HG03354 (cell line): ENCODE data around the gene SGSH.

Experiments
- ATAC-seq: cut with Tn5 transposase; IDR thresholded peaks from one replicate; pipeline ENCODE4 v1.9.1; 2021; ENCODE audit warnings: mild to moderate bottlenecking; ENCODE audit not compliant: unreplicated experiment, poor library complexity, severe bottlenecking

Gene SGSH

GRCh38 chr17:80191865-80192661 is 28.1 kb downstream of the SGSH start:
- no peak for ATAC-seq

- ATAC-seq = no peak
Measured at GRCh38 chr17:80191192-80191591, 28.9 kb downstream of the SGSH start.

DNA sequence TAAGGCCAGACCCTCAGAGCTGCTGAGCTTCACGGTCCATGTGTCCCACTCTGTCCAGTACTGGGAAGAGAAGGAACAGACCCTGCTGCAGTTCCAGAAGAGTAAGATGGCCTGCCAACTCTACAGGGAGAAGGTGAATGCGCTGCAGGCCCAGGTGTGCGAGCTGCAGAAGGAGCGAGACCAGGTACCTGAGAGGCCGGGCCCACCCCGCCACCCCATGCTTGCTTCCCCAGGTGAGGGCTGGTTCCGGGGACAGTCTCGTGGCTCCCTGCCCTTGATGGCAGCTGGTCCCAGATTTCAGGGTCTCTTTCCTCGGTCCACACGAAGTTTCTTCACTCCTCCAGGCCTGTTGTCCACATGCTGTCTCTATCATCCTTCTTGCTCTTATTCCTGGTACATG is 29.4 kb downstream of the SGSH start:
- no peak for ATAC-seq

- ATAC-seq = no peak
Measured at GRCh38 chr17:80189611-80190010, 30.5 kb downstream of the SGSH start.

GRCh38 chr17:80187515-80187941 is 32.6 kb downstream of the SGSH start:
- ATAC-seq = no peak

DNA sequence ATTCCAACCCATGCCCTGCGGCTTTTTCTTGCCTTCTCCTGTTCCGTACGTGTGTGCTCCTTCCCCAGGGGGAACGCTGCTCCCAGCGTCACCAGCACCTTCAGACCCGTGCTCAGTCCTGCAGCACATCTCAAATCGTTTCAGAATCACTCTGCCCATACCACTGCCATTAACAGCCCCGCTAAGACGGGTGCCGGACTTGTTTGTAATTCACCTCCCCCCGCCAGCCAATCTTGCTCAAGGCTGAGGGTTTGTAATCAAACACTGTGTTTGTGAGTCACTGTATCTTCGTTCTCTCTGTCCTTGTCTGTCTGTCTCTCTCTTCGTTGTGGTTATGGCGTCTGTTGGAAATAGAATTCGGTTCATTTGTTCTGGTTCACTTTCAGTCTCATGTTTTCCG is 33.0 kb downstream of the SGSH start:
- ATAC-seq = no peak

DNA sequence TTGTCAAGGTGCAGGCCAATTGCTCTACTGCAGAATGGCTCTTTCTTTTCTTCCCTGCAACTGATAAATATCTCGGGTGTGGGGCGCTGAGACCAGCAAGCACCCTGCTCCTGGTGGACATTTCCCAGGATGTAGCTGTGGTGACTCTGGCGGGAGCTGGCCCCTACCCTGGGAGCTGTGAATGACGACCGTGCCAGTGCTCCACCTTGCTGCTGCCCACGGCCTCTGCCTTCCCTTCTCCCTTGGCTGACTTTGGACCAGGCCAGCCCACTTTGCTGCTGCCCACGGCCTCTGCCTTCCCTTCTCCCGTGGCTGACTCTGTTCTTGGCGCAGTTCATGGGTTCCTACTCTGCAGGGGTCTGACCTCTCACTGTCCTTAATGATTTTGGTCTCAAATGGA is 34.2 kb downstream of the SGSH start:
- no peak for ATAC-seq

GRCh38 chr17:80184423-80184714 is 35.8 kb downstream of the SGSH start:
- no peak for ATAC-seq

- ATAC-seq = no peak
Measured at GRCh38 chr17:80183581-80184422, 36.3 kb downstream of the SGSH start.

- ATAC-seq = no peak
Measured at GRCh38 chr17:80182845-80183223, 37.3 kb downstream of the SGSH start.

DNA sequence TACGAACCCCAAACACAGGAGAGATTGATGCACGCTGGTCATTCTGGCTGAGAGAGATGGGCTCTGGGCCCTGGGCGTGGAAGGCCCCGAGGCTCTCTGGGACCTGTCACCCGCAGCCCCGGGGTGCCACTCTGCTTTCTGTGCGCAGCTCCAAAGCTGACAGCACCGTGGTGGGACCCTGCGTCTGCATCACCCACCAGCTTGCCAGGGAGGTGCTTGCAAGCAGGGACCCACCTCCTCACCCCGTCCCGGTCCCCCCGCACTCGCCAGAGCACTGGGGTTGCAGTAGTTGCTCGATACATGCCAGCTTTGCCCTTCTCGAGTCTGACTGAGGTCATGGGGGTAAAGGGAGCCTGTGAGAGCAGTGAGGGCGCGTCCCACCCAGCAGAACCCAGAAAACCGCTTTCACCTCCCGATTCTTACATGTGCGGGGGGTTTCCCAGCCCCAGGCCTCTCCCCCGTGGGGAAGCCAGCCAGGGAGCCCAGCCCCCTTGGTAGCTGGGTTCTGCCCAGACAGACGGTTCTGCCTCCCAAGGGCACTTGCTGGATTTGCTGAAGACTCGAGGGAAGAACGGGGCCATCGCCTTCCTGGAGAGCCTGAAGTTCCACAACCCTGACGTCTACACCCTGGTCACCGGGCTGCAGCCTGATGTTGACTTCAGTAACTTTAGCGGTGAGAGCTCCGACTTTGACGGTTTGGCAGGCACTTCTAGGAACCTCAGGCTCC is 37.9 kb downstream of the SGSH start:
- no peak for ATAC-seq

DNA sequence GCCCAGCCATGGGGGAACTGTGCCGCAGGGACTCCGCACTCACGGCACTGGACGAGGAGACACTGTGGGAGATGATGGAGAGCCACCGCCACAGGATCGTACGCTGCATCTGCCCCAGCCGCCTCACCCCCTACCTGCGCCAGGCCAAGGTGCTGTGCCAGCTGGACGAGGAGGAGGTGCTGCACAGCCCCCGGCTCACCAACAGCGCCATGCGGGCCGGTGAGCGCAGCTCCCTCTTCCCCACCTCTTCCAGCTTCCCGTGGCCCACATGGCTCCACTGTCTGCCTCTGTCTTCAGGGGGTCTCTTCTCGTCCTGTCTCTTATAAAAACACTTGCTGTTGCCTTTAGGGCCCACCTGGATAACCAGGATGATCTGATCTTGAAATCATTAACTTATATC is 38.7 kb downstream of the SGSH start:
- no peak for ATAC-seq

DNA sequence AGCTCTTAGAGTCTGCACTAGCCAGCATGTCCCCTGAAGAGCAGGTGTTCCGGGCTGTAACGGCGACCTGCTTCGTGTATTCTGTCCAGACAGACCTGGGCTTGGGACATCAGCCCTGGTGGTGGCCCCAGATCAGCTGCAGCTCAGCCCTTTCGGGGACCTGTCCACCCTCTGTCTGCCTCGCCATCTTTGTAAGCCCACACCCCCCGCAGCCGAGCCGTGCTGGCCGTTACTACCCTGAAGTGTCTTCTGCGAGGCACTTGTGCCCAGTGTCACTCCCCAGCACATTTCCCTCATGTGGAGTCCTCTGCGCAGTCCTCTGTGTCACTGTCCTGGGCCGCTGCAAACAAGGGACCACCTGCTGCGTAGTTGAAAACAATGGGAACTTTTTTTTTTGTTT is 39.9 kb downstream of the SGSH start:
- ATAC-seq = no peak

DNA sequence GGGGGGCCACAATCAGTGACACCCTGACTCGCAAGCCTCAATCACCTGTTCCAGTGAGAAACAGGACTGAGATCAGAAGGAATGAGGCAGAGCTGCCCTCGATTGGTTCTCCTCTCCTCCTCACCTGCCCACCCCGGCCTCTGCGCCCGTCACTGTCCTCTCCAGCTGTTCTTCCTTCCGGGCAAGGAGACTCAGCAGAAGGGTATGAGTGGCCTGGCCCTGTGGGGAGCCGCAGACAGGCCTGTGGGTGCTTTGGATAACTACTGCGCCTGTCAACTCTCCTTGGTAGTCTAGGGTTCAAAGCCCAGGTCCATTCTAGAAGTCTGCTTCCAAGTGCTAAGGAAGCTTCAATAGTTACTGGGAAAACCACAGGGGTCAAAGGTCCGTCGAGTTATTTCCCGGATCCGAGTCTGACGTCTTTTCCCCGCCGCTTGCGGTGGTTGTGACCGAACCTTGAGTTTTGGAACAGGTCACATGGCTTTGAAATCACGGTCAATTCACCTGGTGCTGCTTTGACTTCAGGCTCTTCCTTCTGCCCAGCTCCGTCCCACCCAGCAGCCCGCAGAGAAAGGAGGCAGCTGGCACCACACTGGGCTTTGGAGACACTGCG is 42.0 kb downstream of the SGSH start:
- no peak for ATAC-seq

DNA sequence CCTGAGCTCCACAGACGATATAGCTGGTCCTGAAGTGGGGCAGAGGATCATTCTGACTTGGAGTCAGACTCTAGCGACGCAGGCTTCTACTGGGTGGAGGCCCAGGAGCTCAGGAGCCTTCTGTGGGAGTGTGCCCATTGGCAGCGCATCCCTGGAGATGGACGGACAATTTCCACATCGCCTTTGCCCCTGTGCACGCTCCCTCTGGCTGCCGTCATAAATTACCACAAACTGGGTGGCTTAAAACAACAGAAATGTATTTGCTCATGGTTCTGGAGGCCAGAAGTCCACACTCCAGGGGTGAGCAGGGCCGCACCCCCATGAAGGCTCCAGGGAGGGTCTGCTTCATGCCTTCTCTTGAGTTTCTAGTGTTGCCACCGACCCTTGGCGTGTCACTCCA is 43.4 kb downstream of the SGSH start:
- ATAC-seq = no peak

DNA sequence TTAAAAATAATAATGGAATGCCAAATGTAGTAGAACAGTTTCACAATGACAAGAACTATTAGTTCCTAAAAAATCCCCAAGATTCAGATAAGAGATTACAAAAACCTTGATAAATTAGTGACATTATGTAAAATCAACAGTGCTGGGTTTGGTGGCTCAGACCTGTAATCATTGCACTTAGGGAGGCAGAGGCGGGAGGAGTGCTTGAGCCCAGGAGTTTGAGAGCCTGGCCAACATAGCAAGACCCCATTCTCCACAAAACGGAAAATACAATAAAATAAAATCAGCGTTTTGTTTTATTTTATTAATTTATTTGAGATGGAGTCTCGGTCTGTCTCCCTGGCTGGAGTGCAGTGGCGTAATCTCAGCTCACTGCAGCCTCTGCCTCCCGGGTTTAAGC is 46.2 kb downstream of the SGSH start:
- ATAC-seq = no peak

- no peak for ATAC-seq
Measured at GRCh38 chr17:80173126-80173525, 47.0 kb downstream of the SGSH start.

- no peak for ATAC-seq
Measured at GRCh38 chr17:80171681-80172080, 48.5 kb downstream of the SGSH start.

DNA sequence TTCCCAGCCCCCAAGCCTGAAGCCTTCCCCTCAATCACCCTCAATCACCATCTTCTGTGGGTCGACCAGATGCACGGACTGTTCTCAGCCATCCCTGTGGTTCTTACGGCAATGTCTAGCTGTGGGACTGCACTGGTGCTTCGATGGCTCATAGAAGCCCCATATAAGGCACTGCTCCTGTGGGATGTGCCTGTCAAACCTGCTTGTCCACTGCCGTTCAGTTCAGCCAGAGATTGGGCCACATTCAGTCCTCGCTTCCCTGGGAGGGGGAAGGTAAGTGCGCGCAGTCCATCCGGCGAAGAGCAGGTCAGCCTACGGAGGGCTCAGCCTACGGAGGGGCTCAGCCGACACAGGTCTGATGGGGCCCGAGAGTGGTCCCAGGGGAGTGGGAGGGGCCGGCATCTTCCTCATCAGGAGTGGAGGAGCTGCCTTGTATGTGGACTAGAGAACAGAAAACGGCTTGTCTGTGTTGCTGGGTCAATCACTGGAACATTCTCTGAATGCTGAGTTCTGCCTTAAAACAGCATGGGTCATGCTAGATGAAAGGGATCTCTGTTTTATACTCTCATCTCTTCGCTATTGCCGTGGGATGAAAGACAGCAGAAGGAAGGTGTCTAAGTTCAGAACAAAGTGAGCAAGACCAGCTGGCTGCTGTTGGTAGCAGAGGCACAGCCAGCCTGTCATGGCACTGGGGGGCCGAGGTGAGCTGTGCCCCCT is 50.2 kb downstream of the SGSH start, which contains the start of gene CARD14:
Gene CARD14 (plus strand): TSS at position 247 of the 717 bp plus-strand sequence. CDS start 11,409 bp downstream, outside the sequence.
- ATAC-seq = no peak

DNA sequence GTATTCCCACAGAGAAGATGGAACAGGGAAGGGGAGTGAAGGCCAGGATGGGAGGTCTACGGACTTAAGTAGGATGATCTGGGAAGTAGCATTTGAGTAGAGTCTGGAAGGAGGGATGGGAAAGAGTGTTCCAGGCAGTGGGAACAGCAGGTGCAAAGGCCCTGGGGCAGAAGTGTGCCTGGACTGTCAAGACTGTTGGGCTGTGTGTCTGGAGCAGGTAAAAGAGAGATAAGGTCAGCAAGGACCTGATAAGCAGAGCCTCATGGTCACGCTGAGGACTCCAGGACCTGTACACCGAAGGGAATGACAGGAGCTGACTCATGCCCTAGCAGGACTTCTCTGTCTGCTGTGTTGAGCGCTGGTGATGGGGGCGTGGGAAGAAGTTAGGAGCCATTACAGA is 51.0 kb downstream of the SGSH start:
- no peak for ATAC-seq
